H1 (cell line): ENCODE measurements around the gene HOXD11. TPM values are rescaled to one million over a fixed set of nuclear protein-coding genes. Genes with fewer than 3 reads are reported as not detected.
A peak's percentile ranks its signal among the peaks of the same experiment; 100 is the strongest.

Source experiments
- CTCF ChIA-PET: fragments of 300-600 bp; sonication (Branson Sonifier 250); formaldehyde crosslinking; loops from one replicate; lab custom pipeline; 2021; ENCODE audit not compliant: partially characterized antibody; lab: Charles Lee
- POLR2A ChIA-PET: fragments of 300-600 bp; sonication (Branson Sonifier 250); formaldehyde crosslinking; loops from one replicate; lab custom pipeline; 2021; ENCODE audit warnings: inconsistent platforms; ENCODE audit not compliant: partially characterized antibody; lab: Charles Lee
- DNase-seq, 2 experiments: peaks; one replicate each; pipeline versions ENCODE4 v3.0.0 to v3.0.0-alpha.2; 2010 to 2022; ENCODE audit warnings: low spot score in 2 of 2, low read depth in 1 of 2, mixed read lengths in 1 of 2
- FAIRE-seq: peaks from 2 replicates; lab custom pipeline; 2011; peaks lifted over from hg19 to GRCh38; lab: Jason Lieb, UNC
- H2AFZ ChIP-seq: 2 replicates; pipeline ENCODE4 v1.8.1; 2012; ENCODE audit warnings: low read length, inconsistent platforms
- H2AK5ac ChIP-seq: 2 replicates; pipeline ENCODE4 v1.6.1; 2013; ENCODE audit warnings: low read depth, low read length
- H2BK120ac ChIP-seq: replicated peaks from 2 replicates; pipeline ENCODE3; 2013; ENCODE audit warnings: low read depth, low read length, inconsistent platforms
- H2BK12ac ChIP-seq: 2 replicates; pipeline ENCODE4 v1.6.1; 2013; ENCODE audit warnings: low read depth, low read length
- H2BK15ac ChIP-seq: 2 replicates; pipeline ENCODE4 v1.6.1; 2013; ENCODE audit warnings: low read length
- H2BK20ac ChIP-seq: 2 replicates; pipeline ENCODE4 v1.6.1; 2013; ENCODE audit warnings: low read length
- H2BK5ac ChIP-seq: 2 replicates; pipeline ENCODE4 v1.6.1; 2013; ENCODE audit warnings: low read depth, low read length
- H3K14ac ChIP-seq: 2 replicates; pipeline ENCODE4 v1.6.1; 2013; ENCODE audit warnings: inconsistent platforms; ENCODE audit not compliant: insufficient read length
- H3K18ac ChIP-seq: 2 replicates; pipeline ENCODE4 v1.6.1; 2013; ENCODE audit warnings: low read length; ENCODE audit errors: extremely low read depth
- H3K23ac ChIP-seq: 2 replicates; pipeline ENCODE4 v1.6.1; 2013; ENCODE audit warnings: inconsistent platforms; ENCODE audit not compliant: insufficient read length
- H3K23me2 ChIP-seq: 2 replicates; pipeline ENCODE4 v1.6.1; 2013; ENCODE audit warnings: low read depth, low read length
- H3K27ac ChIP-seq: 2 replicates; pipeline ENCODE4 v1.6.1; 2011; ENCODE audit warnings: low read depth, low read length, inconsistent platforms
- H3K27me3 ChIP-seq, 4 experiments: replicated peaks in 1 of 4; 1 replicate in 1 of 4; 2 replicates in 3 of 4; pipeline versions ENCODE4 v1.6.1 to v1.8.1; 2011 to 2013; ENCODE audit warnings: low read length in 3 of 4, mild to moderate bottlenecking in 3 of 4, inconsistent platforms in 2 of 4, mixed read lengths in 2 of 4, moderate library complexity in 1 of 4; ENCODE audit not compliant: control insufficient read depth in 3 of 4, insufficient read depth in 3 of 4; ENCODE audit errors: extremely low read depth in 1 of 4
- H3K36me3 ChIP-seq, 4 experiments: 2 replicates each; pipeline versions ENCODE4 v1.6.1 to v1.8.1; 2011 to 2013; ENCODE audit warnings: mild to moderate bottlenecking in 4 of 4, low read length in 3 of 4, moderate library complexity in 2 of 4, control low read depth in 1 of 4, inconsistent platforms in 1 of 4; ENCODE audit not compliant: insufficient read depth in 4 of 4, control insufficient read depth in 2 of 4
- H3K4ac ChIP-seq: replicated peaks from 2 replicates; pipeline ENCODE3; 2013; ENCODE audit warnings: low read length, low read depth, mixed read lengths, inconsistent platforms; ENCODE audit not compliant: insufficient read length
- H3K4me1 ChIP-seq, 4 experiments: replicated peaks in 1 of 4; 1 replicate in 1 of 4; 2 replicates in 3 of 4; pipeline versions ENCODE4 v1.6.1 to v1.8.1; 2011 to 2013; ENCODE audit warnings: low read length in 3 of 4, inconsistent platforms in 2 of 4, mixed read lengths in 1 of 4; ENCODE audit not compliant: insufficient read depth in 4 of 4, control insufficient read depth in 3 of 4
- H3K4me2 ChIP-seq, 2 experiments: 2 replicates each; pipeline versions ENCODE4 v1.6.1 to v1.8.1; 2011 to 2013; ENCODE audit warnings: low read depth in 2 of 2, low read length in 2 of 2, control low read depth in 1 of 2, inconsistent platforms in 1 of 2, mild to moderate bottlenecking in 1 of 2; ENCODE audit not compliant: insufficient read depth in 1 of 2
- H3K4me3 ChIP-seq, 4 experiments: fragments of 200-600, 300-600 bp in 1 of 4; sonication (generic), shearing (Covaris generic), sonication (Bioruptor Twin) in 1 of 4; 2 replicates each; pipeline versions ENCODE4 v1.5.1 to v1.8.1; 2011 to 2016; ENCODE audit warnings: low read length in 4 of 4, low read depth in 3 of 4, control low read depth in 2 of 4, inconsistent platforms in 2 of 4, mild to moderate bottlenecking in 2 of 4, mixed read lengths in 1 of 4, moderate library complexity in 1 of 4; ENCODE audit not compliant: insufficient read depth in 2 of 4; ENCODE audit errors: extremely low read depth in 1 of 4
- H3K56ac ChIP-seq: replicated peaks from 2 replicates; pipeline ENCODE3; 2013; ENCODE audit warnings: low read depth, mild to moderate bottlenecking, mixed read lengths, low read length, inconsistent platforms; ENCODE audit not compliant: insufficient read length
- H3K79me1 ChIP-seq: 2 replicates; pipeline ENCODE4 v1.6.1; 2013; ENCODE audit warnings: low read depth, low read length, control low read depth
- H3K79me2 ChIP-seq, 2 experiments: 2 replicates each; pipeline versions ENCODE4 v1.6.1 to v1.8.1; 2012 to 2013; ENCODE audit warnings: low read length in 2 of 2, mild to moderate bottlenecking in 2 of 2, inconsistent platforms in 1 of 2; ENCODE audit not compliant: insufficient read depth in 2 of 2, control insufficient read depth in 1 of 2
- H3K9ac ChIP-seq, 4 experiments: replicated peaks in 1 of 4; 1 replicate in 1 of 4; 2 replicates in 3 of 4; pipeline versions ENCODE4 v1.6.1 to v1.8.1; 2011 to 2013; ENCODE audit warnings: low read depth in 3 of 4, low read length in 3 of 4, control low read depth in 2 of 4, mild to moderate bottlenecking in 2 of 4, moderate library complexity in 2 of 4, inconsistent platforms in 1 of 4; ENCODE audit errors: extremely low read depth in 1 of 4
- H3K9me3 ChIP-seq, 2 experiments: 2 replicates each; pipeline versions ENCODE4 v1.6.1 to v1.8.1; 2012 to 2013; ENCODE audit warnings: mild to moderate bottlenecking in 2 of 2, moderate library complexity in 2 of 2, control low read depth in 1 of 2, inconsistent platforms in 1 of 2, low read depth in 1 of 2, low read length in 1 of 2, mixed read lengths in 1 of 2; ENCODE audit not compliant: insufficient read depth in 2 of 2
- H4K20me1 ChIP-seq, 2 experiments: replicated peaks in 1 of 2; 2 replicates each; pipeline versions ENCODE3 to v1.8.1; 2011 to 2013; ENCODE audit warnings: inconsistent platforms in 2 of 2, low read length in 2 of 2, mild to moderate bottlenecking in 1 of 2; ENCODE audit not compliant: insufficient read depth in 2 of 2, control insufficient read depth in 1 of 2
- H4K5ac ChIP-seq: 2 replicates; pipeline ENCODE4 v1.6.1; 2013; ENCODE audit warnings: low read length, low read depth, mixed read lengths, inconsistent platforms; ENCODE audit not compliant: insufficient read length
- H4K8ac ChIP-seq: 2 replicates; pipeline ENCODE4 v1.8.0; 2013; ENCODE audit warnings: mild to moderate bottlenecking, moderate library complexity, low read length, inconsistent platforms; ENCODE audit not compliant: insufficient read depth; ENCODE audit errors: extremely low read depth
- H4K91ac ChIP-seq: replicated peaks from 2 replicates; pipeline ENCODE3; 2013; ENCODE audit warnings: low read length, mixed read lengths, inconsistent platforms; ENCODE audit not compliant: insufficient read length
- CBX8 ChIP-seq: fragments of 300-800, 300-1000 bp; sonication (generic); IDR thresholded peaks from 2 replicates; pipeline ENCODE4 v1.7.1; 2016; ENCODE audit warnings: low read depth, low read length, borderline replicate concordance
- POLR2A ChIP-seq, 2 experiments: IDR thresholded peaks; 1 replicate in 1 of 2; 2 replicates in 1 of 2; pipeline ENCODE4 v1.6.1; 2011; ENCODE audit warnings: low read depth in 2 of 2, low read length in 2 of 2, mild to moderate bottlenecking in 2 of 2; ENCODE audit errors: control extremely low read depth in 1 of 2
- RNF2 ChIP-seq: fragments of 200-900, 300-1000 bp; sonication (generic); IDR thresholded peaks from 2 replicates; pipeline ENCODE4 v1.7.1; 2016; ENCODE audit warnings: borderline replicate concordance, low read depth, mild to moderate bottlenecking, antibody characterized with exemption, low read length; ENCODE audit not compliant: poor library complexity, severe bottlenecking; ENCODE audit errors: missing control alignments
- SIRT6 ChIP-seq: IDR thresholded peaks from one replicate; pipeline ENCODE4 v1.7.1; 2012; ENCODE audit warnings: low read length, inconsistent platforms
- WGBS, 2 experiments: shearing (Covaris generic) in 1 of 2; methylation state at CpG; one replicate each; pipeline versions ENCODE4 v1.1.6 to v1.1.7; 2013 to 2015; ENCODE audit warnings: low lambda C conversion rate in 2 of 2, mixed read lengths in 2 of 2, inconsistent platforms in 1 of 2, low coverage in 1 of 2, missing lambda C conversion rate in 1 of 2; ENCODE audit not compliant: insufficient replicate concordance in 2 of 2, insufficient coverage in 1 of 2, insufficient read length in 1 of 2; ENCODE audit errors: extremely low coverage in 1 of 2, missing lambda C conversion rate in 1 of 2; 5-methylcytosine and 5-hydroxymethylcytosine counted together
- polyA plus RNA-seq, 7 experiments: library from polyadenylated mRNA; depleted of rRNA in 3 of 7; stranded (reverse) in 5 of 7; unstranded in 2 of 7; fragments of >200 nt in 5 of 7; fragments of 200-250 nt in 2 of 7; gene quantifications; 1 replicate in 5 of 7; 2 replicates in 1 of 7; 4 replicates in 1 of 7; pipeline versions ENCODE4 v1.2.1 to v1.2.3, GENCODE V29; 2011 to 2013; ENCODE audit warnings: missing spikeins in 2 of 7, mixed read lengths in 2 of 7
- total RNA-seq: library from RNA; stranded (reverse); fragmentation: NEBNext Ultra II Directional; extraction: Animal tissue kit (Norgen Biotek cat#: 25700); gene quantifications from 2 replicates; pipeline ENCODE4 v1.2.1, GENCODE V29; 2021

HOXD11 gene
- total and polyA plus RNA-seq, 2 of the 8 experiments (the other 6 are each of a cell fraction or from before 2014, with no cell fraction given): not detected

DNA sequence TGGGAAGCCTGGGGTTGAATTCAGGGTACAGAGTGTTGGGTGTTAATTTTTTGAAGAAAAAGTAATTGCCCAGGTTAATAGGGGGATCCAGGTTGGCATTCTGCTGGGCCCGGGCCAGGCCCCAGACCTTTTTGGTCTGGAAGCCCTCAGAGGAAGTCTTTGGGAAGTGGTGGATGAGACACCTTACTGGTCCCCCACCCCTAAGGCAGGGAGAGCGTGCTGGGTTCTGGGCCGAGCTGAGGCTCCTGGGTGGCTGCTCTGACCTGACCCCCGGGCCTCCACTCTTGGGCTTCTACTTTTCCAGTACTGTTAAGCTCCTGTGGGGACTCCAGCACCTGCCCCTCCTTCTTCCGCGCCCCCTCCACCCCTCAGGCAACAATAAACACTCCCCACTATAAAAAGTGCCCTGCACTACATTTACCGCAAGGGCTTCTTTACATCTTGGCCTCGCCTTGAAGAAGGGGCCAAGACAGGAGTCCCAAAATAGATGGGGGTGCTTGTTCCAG is 49.3 kb downstream of the HOXD11 start:
- no peak overlapping the region for H3K18ac ChIP-seq
- H3K23ac ChIP-seq: no peak overlapping the region
- no peak for TF ChIP-seq RNF2
- TF ChIP-seq CBX8: peak; percentile 35; the same call in 1 of the 2 replicates
- no peak for TF ChIP-seq POLR2A (IDR thresholded peaks at IDR 0.05; ENCODE audit: control extremely low read depth in 1 of 2, low read depth in 2 of 2, low read length in 2 of 2)
- TF ChIP-seq SIRT6: no peak
- no peaks in the 10 kb centered on the region for H3K23me2 ChIP-seq
- H3K27me3 ChIP-seq: peaks cover 98 to 100% (median 100%) of the 10 kb centered on the region in 4 experiments
- H3K27ac ChIP-seq: no peak overlapping the region
- H2BK12ac ChIP-seq: no peak overlapping the region
- H3K4me2 ChIP-seq: no peak overlapping the region
- H3K56ac ChIP-seq: no peak overlapping the region
- no peak overlapping the region for H2AK5ac ChIP-seq
- no peak overlapping the region for H3K14ac ChIP-seq
- H4K20me1 ChIP-seq: peaks cover 19 to 40% of the 10 kb centered on the region in 2 experiments
- no peak overlapping the region for H2BK15ac ChIP-seq
- H2BK120ac ChIP-seq: no peak overlapping the region
- no peaks in the 10 kb centered on the region for H3K79me2 ChIP-seq
- H2BK5ac ChIP-seq: no peak overlapping the region
- H2AFZ ChIP-seq: no peak overlapping the region
- no peak for DNase-seq
- H4K8ac ChIP-seq: no peak overlapping the region
- H4K91ac ChIP-seq: no peak overlapping the region
- H3K4ac ChIP-seq: no peak overlapping the region
- ChIA-PET CTCF (interaction anchor here (0.7 to 2.3 kb wide), 8 partner anchors 12 to 861 kb away, joined by 3 to 15 read pairs (median 4); partner anchors contain the start of gene HOXD9), POLR2A (interaction anchor here (1.4 to 1.9 kb wide), 3 partner anchors 26 to 68 kb away, joined by 3 to 4 read pairs (median 3); no protein-coding TSS in a partner anchor)
- peaks cover 0 to 12% (median 7%) of the 10 kb centered on the region in 4 experiments; a peak in 5 of 7 replicates for H3K4me1 ChIP-seq
- 19% methylated on average over 8 of the region's 8 CpGs; no CpG with 5 or more reads in 1 of the 2 experiments for whole genome bisulfite sequencing, 2 experiments
- peaks cover 0 to 14% (median 0%) of the 10 kb centered on the region in 4 experiments; a peak in 1 of 8 replicates for H3K36me3 ChIP-seq
- H3K9ac ChIP-seq: no peak overlapping the region
- no peak for FAIRE-seq
- H3K4me3 ChIP-seq: no peak overlapping the region
- no peak overlapping the region for H2BK20ac ChIP-seq
- H3K79me1 ChIP-seq: no peaks in the 10 kb centered on the region
- no peak overlapping the region for H4K5ac ChIP-seq
- no peaks in the 10 kb centered on the region for H3K9me3 ChIP-seq
